Stimulated activated CD8-positive, alpha-beta memory T cell treated with anti-CD3 and anti-CD28 coated beads, Interleukin-4, amount 100 ng/mL, for 4 hours (primary cell): ENCODE measurements around the gene KLKB1.

Experiments
- DNase-seq, 2 donors: peaks; one replicate each; pipeline ENCODE4 v3.0.0-alpha.2; 2020; ENCODE audit warnings: low read depth in 2 of 2, low spot score in 1 of 2

KLKB1 gene

GRCh38 chr4:186304866-186305505 is 77.7 kb downstream of the KLKB1 start:
- DNase-seq: no peak

- DNase-seq: no peak
Measured at GRCh38 chr4:186307497-186307896, 80.2 kb downstream of the KLKB1 start.

DNA sequence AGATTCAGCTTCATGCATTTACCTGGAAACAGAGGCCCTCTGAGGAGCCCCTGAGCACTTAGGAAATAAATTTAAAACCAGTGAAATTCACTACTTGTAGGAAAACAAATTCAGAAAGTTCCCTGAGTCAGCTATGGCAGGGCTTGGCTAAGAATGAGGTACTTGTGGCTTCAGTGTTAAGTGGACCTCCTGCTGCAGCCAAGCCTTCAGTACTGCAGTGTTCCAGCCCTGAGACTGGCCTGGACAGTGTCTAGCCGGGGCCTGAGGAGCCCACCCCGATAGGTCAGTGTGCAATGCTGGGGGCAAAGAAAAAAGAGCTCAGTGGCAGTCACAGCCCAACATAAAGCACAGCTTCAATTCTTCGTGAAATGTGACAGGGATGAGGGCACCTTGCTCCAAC is 80.6 kb downstream of the KLKB1 start:
- DNase-seq: no peak
